SK-N-MC (cell line): ENCODE data around the gene GPSM3.

ENCODE experiments used
- EZH2 ChIP-seq: fragments of 200-600 bp; sonication (generic); IDR thresholded peaks from one replicate; pipeline ENCODE4 v1.6.1; 2017; ENCODE audit warnings: antibody characterized with exemption
- FOXP2 ChIP-seq: optimal IDR thresholded peaks from 2 replicates; pipeline ENCODE3; 2011; ENCODE audit warnings: mild to moderate bottlenecking, moderate library complexity; ENCODE audit not compliant: insufficient read depth; ENCODE audit errors: extremely low read length, control extremely low read depth
- POLR2AphosphoS5 ChIP-seq: IDR thresholded peaks from 2 replicates; pipeline ENCODE4 v1.6.1; 2012; ENCODE audit warnings: mild to moderate bottlenecking, low read depth, low read length, borderline replicate concordance

DNA sequence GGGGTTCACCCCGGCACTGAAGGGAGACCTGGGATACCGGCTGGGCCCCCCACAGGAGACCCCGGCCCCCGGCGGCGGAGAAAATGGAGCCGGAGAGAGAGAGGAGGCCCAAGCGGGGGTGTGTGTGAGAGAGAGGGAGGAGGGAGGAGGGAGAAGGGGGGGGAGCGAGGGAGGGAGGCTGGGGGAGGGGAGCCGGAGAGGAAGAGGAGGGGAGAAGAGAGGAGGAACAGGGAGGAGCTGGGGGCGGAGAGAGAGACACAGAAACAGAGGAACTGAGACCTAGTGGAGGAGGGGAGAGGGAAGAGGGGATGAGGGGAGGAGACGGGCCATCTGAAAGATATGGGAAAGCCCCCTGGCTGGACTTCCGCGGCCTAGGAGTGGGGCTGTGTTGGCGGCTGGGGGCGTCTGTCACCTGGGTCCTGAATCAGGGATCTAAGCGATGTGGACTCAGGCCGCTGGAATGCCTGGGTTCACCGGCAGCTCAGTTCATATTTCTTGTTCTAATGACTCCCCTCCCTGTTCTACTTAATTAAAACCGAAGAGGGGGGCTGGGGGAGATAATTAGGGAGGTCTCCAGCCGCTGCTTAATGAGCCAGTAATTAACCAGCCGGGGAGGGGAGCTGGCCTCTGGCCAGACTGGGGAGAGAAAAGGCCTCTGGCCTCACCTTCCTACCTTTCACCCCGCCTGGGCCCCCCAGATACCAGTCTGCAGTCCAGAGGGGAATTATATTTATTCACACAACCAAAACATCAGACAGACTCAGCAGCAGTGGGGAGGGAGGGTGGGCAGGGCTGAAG lies 2.2 kb downstream of the GPSM3 start, which contains the start of gene PBX2:
- TF ChIP-seq POLR2AphosphoS5 (peak; percentile 63), EZH2 (no peak), FOXP2 (no peak)
